GM12874 (cell line): Measurements from ENCODE around the gene CMIP.

Experiments used
- TF ChIP-seq, protein P1 (sequence below): IDR thresholded peaks from 2 replicates; pipeline ENCODE4 v1.5.1; 2011; ENCODE audit warnings: low read depth, mild to moderate bottlenecking, control low read depth, low read length, moderate library complexity; ENCODE audit not compliant: insufficient read depth

CMIP gene

GRCh38 chr16:81655469-81656162 is 211.0 kb downstream of the CMIP start:
- TF ChIP-seq, protein P1, sequence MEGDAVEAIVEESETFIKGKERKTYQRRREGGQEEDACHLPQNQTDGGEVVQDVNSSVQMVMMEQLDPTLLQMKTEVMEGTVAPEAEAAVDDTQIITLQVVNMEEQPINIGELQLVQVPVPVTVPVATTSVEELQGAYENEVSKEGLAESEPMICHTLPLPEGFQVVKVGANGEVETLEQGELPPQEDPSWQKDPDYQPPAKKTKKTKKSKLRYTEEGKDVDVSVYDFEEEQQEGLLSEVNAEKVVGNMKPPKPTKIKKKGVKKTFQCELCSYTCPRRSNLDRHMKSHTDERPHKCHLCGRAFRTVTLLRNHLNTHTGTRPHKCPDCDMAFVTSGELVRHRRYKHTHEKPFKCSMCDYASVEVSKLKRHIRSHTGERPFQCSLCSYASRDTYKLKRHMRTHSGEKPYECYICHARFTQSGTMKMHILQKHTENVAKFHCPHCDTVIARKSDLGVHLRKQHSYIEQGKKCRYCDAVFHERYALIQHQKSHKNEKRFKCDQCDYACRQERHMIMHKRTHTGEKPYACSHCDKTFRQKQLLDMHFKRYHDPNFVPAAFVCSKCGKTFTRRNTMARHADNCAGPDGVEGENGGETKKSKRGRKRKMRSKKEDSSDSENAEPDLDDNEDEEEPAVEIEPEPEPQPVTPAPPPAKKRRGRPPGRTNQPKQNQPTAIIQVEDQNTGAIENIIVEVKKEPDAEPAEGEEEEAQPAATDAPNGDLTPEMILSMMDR = no peak

- TF ChIP-seq, protein P1 = no peak
Observed at GRCh38 chr16:81657224-81657623, 212.6 kb downstream of the CMIP start.

- TF ChIP-seq, protein P1 = no peak
Observed at GRCh38 chr16:81657781-81658180, 213.2 kb downstream of the CMIP start.

GRCh38 chr16:81658373-81658772 is 213.8 kb downstream of the CMIP start:
- TF ChIP-seq, protein P1 = no peak

DNA sequence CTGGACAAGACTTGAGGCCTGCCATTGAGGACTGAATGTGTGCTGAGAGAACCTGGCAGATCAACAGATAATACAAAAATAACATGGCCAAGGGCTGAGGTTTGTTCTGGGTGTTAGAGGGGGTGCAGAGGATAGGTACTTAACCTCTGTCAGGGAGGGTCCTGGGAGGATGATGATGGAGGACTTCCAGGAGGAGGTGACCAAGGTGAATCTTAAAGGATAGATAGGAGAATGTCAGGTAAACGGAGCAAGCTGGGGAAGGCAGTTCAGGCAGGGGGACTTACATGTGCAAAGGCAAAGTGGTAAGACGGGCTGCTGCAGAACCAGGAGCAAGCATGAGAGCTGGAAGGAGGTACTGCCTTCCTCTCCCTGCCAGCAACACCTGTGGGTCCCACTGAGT is 214.6 kb downstream of the CMIP start:
- TF ChIP-seq, protein P1 = no peak

DNA sequence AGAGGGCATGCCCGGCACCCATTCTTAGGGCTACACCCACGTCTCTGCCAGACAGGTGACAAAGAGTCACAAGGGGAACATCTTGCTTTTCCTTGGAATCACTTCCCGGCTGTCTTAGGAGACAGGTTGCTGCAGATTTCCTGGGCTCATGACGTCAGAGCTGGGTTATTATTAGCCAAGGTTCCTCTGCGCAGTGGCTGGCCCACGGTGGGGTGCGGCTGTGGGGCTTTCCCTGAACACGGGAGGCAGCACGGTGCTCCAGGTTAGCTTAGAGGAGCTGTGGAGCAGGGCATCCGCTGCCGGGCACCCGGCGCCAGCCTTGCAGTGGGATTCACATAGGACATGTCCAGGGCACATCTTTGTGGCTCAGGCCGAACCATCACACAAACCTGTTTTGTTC is 216.5 kb downstream of the CMIP start:
- TF ChIP-seq, protein P1 = no peak

- TF ChIP-seq, protein P1 = no peak
Observed at GRCh38 chr16:81664153-81664552, 219.5 kb downstream of the CMIP start.

DNA sequence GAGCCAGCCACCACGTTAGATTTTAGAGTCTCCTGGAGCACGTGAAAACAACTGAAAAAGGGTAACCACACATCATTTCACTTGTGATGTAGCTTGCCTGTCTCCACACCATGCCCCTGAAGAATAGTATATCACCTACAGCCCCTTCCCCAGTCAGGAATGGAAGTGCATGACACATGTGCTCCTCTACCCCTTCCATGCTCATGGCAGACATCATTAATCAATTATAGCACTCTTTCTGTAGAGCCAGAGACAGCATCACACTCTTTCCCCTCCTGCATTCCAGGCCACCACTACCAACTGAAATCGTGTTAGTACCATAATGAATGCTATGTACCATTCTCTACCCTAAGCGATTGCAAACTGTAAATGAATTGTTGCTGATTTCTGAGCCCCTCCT is 221.0 kb downstream of the CMIP start:
- TF ChIP-seq, protein P1 = no peak
